B cell (primary cell): ENCODE data around the gene TIMM21. TPM values are rescaled to one million over a fixed set of nuclear protein-coding genes. Genes with fewer than 3 reads are reported as not detected.

Source experiments
- ATAC-seq: fragments of 200-7000 bp; cut with Tn5 transposase; one replicate; pipeline ENCODE4 v1.10.0; 2021; ENCODE audit warnings: low read depth, mild to moderate bottlenecking, moderate number of reproducible peaks, moderate library complexity
- CTCF ChIA-PET: fragments of 350-600 bp; sonication (Branson Sonifier 250); formaldehyde crosslinking; loops from one replicate; lab custom pipeline; 2021; ENCODE audit warnings: antibody characterized with exemption, inconsistent platforms; lab: Charles Lee
- POLR2A ChIA-PET: fragments of 350-600 bp; sonication (Branson Sonifier 250); formaldehyde crosslinking; loops from one replicate; lab custom pipeline; 2021; ENCODE audit warnings: antibody characterized with exemption; lab: Charles Lee
- DNase-seq: peaks from one replicate; pipeline ENCODE4 v3.0.0; 2013
- H2AFZ ChIP-seq: 2 replicates; pipeline ENCODE4 v1.6.1; 2012; ENCODE audit warnings: mild to moderate bottlenecking, low read depth, low read length; ENCODE audit not compliant: insufficient read depth, poor library complexity, severe bottlenecking
- H3K27ac ChIP-seq, 2 donors: 1 replicate in 1 of 2; 2 replicates in 1 of 2; pipeline ENCODE4 v1.5.1; 2012 to 2013; ENCODE audit warnings: low read length in 2 of 2, mild to moderate bottlenecking in 2 of 2, moderate library complexity in 1 of 2
- H3K27me3 ChIP-seq, 4 experiments: fragments of 200-600 bp in 1 of 4; sonication (generic) in 1 of 4; replicated peaks in 1 of 4; 1 replicate in 2 of 4; 2 replicates in 2 of 4; pipeline versions ENCODE4 v1.6.1 to v1.7.0; 2013 to 2016; ENCODE audit warnings: low read length in 3 of 4, mild to moderate bottlenecking in 2 of 4, mixed read lengths in 1 of 4, moderate library complexity in 1 of 4; ENCODE audit not compliant: insufficient read depth in 4 of 4, control insufficient read depth in 3 of 4; ENCODE audit errors: control extremely low read depth in 1 of 4
- H3K36me3 ChIP-seq, 2 experiments: replicated peaks in 1 of 2; 1 replicate in 1 of 2; 2 replicates in 1 of 2; pipeline versions ENCODE4 v1.6.1 to v1.7.1; 2013; ENCODE audit warnings: low read length in 1 of 2; ENCODE audit not compliant: insufficient read depth in 2 of 2, control insufficient read depth in 1 of 2; ENCODE audit errors: control extremely low read depth in 1 of 2, extremely low read depth in 1 of 2
- H3K4me1 ChIP-seq, 2 donors: fragments of 200-600 bp in 1 of 2; sonication (generic) in 1 of 2; 1 replicate in 1 of 2; 2 replicates in 1 of 2; pipeline versions ENCODE4 v1.5.1 to v1.6.1; 2013 to 2017; ENCODE audit warnings: low read length in 2 of 2; ENCODE audit not compliant: control insufficient read depth in 2 of 2, insufficient read depth in 2 of 2
- H3K4me2 ChIP-seq: replicated peaks from 2 replicates; pipeline ENCODE3; 2012; ENCODE audit warnings: mild to moderate bottlenecking, low read depth, low read length; ENCODE audit not compliant: poor library complexity, severe bottlenecking
- H3K4me3 ChIP-seq, 5 experiments: fragments of 200-600 bp in 1 of 5; sonication (generic) in 1 of 5; 1 replicate in 3 of 5; 2 replicates in 2 of 5; pipeline versions ENCODE4 v1.5.1 to v1.7.0; 2011 to 2016; ENCODE audit warnings: low read length in 4 of 5, mild to moderate bottlenecking in 4 of 5, low read depth in 2 of 5, control low read depth in 1 of 5, moderate library complexity in 1 of 5; ENCODE audit not compliant: insufficient read depth in 1 of 5; ENCODE audit errors: control extremely low read depth in 1 of 5, extremely low read depth in 1 of 5
- H3K79me2 ChIP-seq: fragments of 200-600 bp; sonication (generic); one replicate; pipeline ENCODE4 v1.6.0; 2016; ENCODE audit warnings: low read length; ENCODE audit not compliant: control insufficient read depth, insufficient read depth
- H3K9ac ChIP-seq: fragments of 200-600 bp; sonication (generic); 2 replicates; pipeline ENCODE4 v1.6.1; 2017; ENCODE audit warnings: mild to moderate bottlenecking, low read length, moderate library complexity
- H3K9me3 ChIP-seq, 3 donors: one replicate each; pipeline versions ENCODE4 v1.6.1 to v1.7.1; 2013; ENCODE audit warnings: low read length in 2 of 3; ENCODE audit not compliant: control insufficient read depth in 2 of 3, insufficient read depth in 1 of 3; ENCODE audit errors: control extremely low read depth in 1 of 3
- H4K20me1 ChIP-seq: 2 replicates; pipeline ENCODE4 v1.6.0; 2012; ENCODE audit warnings: mild to moderate bottlenecking, low read length; ENCODE audit not compliant: insufficient read depth, control insufficient read depth, poor library complexity, severe bottlenecking
- H3K27ac Mint-ChIP-seq: one replicate; pipeline ENCODE4 v1.8.0; 2021; ENCODE audit warnings: mixed read lengths
- H3K27me3 Mint-ChIP-seq: one replicate; pipeline ENCODE4 v1.8.0; 2021; ENCODE audit warnings: mixed read lengths
- H3K4me1 Mint-ChIP-seq: one replicate; pipeline ENCODE4 v1.8.0; 2021; ENCODE audit warnings: mixed read lengths
- H3K4me3 Mint-ChIP-seq: one replicate; pipeline ENCODE4 v1.8.0; 2021; ENCODE audit warnings: mixed read lengths
- H3K9me3 Mint-ChIP-seq: one replicate; pipeline ENCODE4 v1.8.0; 2022; ENCODE audit warnings: mixed read lengths; ENCODE audit not compliant: insufficient read depth
- EZH2 ChIP-seq: IDR thresholded peaks from 2 replicates; pipeline ENCODE4 v1.6.1; 2012; ENCODE audit warnings: borderline replicate concordance, low read depth, mild to moderate bottlenecking, moderate library complexity, low read length; ENCODE audit not compliant: insufficient read depth, poor library complexity, severe bottlenecking
- WGBS: methylation state at CpG from one replicate; pipeline ENCODE4 v1.1.5; 2013; ENCODE audit warnings: missing lambda C conversion rate; ENCODE audit not compliant: insufficient coverage; 5-methylcytosine and 5-hydroxymethylcytosine counted together
- intact Hi-C: fragments of 100-400 bp; cut with micrococcal nuclease; formaldehyde crosslinking; loops from one replicate; pipeline ENCODE4 v1.10.0; 2022
- polyA plus RNA-seq: library from polyadenylated mRNA; depleted of rRNA; stranded (reverse); fragments of >200 nt; gene quantifications from 2 replicates; pipeline ENCODE4 v1.2.3, GENCODE V29; 2012
- total RNA-seq, 2 donors: library from RNA; stranded (reverse); fragments of 120-200 nt in 1 of 2; gene quantifications; 1 replicate in 1 of 2; 2 replicates in 1 of 2; pipeline versions ENCODE4 v1.2.3 to v1.2.4, GENCODE V29; 2013 to 2022
- TF ChIP-seq, protein P1 (sequence below): fragments of 200-600 bp; IDR thresholded peaks from one replicate; pipeline ENCODE4 v1.8.0; 2022; ENCODE audit warnings: antibody characterized with exemption, mild to moderate bottlenecking

Gene TIMM21
- total and polyA plus RNA-seq, 2 donors (not counting 1 experiment from before 2014, with no cell fraction given), result 22.9 to 25.0 TPM

DNA sequence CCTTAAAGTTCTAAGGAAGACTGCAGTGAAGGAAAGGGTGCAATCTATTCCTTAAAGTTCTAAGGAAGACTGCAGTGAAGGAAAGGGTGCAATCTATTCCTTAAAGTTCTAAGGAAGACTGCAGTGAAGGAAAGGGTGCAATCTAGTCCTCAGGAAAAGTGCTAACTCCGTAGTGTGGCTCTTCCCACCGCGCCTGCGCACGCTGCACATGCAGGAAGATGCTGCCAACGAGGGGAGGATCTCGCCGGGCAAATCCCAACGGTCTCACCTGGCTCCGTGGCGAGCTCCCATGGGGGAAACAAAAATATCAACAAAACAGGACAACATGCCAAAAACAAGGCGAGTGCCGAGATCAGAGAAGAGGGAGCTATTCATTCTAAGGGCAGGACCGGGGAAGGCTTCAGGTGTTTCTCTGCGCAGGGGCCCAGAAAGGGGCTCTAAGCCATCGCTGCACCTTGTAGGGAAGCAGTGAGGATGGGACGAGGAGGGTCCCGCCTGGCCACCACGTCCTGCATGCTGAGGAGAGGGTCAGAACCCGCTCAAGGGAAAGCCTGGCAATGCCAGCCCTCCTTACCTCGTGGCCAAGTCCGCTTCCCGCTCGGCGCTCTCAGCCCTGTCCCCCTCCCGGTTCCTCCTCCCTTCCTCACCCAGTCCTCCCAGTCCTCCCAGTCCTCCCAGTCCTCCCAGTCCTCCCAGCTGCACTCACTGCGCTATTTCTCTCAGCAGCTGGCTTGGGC, 24.5 kb downstream of the TIMM21 start:
- Histone ChIP-seq H3K79me2 (no peaks in the 10 kb centered on the region), H3K27ac (no peak overlapping the region), H3K36me3 (no peaks in the 10 kb centered on the region), H3K4me2 (no peak overlapping the region), H3K9me3 (peaks cover 0 to 2% (median 0%) of the 10 kb centered on the region in 3 donors), H3K4me3 (peak overlapping the region in 1 of 5 experiments; percentile 35), H2AFZ (peak overlapping the region; percentile 42), H3K9ac (no peak overlapping the region), H3K27me3 (peaks cover 0 to 6% (median 0%) of the 10 kb centered on the region in 4 experiments), H4K20me1 (no peaks in the 10 kb centered on the region), H3K4me1 (no peaks in the 10 kb centered on the region)
- ChIA-PET CTCF (no interaction called here), POLR2A (no interaction called here)
- TF ChIP-seq, protein P1, sequence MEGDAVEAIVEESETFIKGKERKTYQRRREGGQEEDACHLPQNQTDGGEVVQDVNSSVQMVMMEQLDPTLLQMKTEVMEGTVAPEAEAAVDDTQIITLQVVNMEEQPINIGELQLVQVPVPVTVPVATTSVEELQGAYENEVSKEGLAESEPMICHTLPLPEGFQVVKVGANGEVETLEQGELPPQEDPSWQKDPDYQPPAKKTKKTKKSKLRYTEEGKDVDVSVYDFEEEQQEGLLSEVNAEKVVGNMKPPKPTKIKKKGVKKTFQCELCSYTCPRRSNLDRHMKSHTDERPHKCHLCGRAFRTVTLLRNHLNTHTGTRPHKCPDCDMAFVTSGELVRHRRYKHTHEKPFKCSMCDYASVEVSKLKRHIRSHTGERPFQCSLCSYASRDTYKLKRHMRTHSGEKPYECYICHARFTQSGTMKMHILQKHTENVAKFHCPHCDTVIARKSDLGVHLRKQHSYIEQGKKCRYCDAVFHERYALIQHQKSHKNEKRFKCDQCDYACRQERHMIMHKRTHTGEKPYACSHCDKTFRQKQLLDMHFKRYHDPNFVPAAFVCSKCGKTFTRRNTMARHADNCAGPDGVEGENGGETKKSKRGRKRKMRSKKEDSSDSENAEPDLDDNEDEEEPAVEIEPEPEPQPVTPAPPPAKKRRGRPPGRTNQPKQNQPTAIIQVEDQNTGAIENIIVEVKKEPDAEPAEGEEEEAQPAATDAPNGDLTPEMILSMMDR, result no peak
- 93% methylated on average over 25 of the region's 27 CpGs for WGBS
- Mint-ChIP-seq H3K4me1 (peaks cover 4% of the 10 kb centered on the region), H3K9me3 (no peaks in the 10 kb centered on the region), H3K4me3 (no peak overlapping the region), H3K27me3 (peaks cover 29% of the 10 kb centered on the region), H3K27ac (no peak overlapping the region)
- DNase-seq (no peak), ATAC-seq (no peak)
- intact Hi-C loops, result no loop called here

DNA sequence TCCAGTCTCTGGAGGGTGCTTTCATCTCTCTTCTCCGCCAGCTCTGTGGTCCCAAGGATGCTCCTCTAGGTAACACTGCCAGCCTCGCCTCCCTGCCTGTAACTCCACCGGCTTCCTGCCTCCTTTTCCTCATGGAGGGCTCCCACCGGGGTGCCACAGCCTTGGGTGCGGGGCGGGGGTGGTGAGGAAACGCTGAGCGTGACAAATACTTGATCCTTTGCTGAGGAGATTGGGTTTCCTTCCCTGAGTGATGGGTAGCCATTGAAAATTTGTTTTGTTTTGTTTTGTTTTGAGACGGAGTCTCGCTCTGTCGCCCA, 25.1 kb downstream of the TIMM21 start:
- ChIA-PET CTCF (no interaction called here), POLR2A (no interaction called here)
- H3K9ac ChIP-seq, result no peak overlapping the region
- H4K20me1 ChIP-seq, result no peaks in the 10 kb centered on the region
- intact Hi-C loops, result no loop called here
- TF ChIP-seq, protein P1, result no peak
- no peak for TF ChIP-seq EZH2
- no peak overlapping the region for H2AFZ ChIP-seq
- peaks cover 0 to 2% (median 0%) of the 10 kb centered on the region in 3 donors for H3K9me3 ChIP-seq
- H3K4me3 ChIP-seq, result no peak overlapping the region
- H3K9me3 Mint-ChIP-seq, result no peaks in the 10 kb centered on the region
- peaks cover 0 to 6% (median 0%) of the 10 kb centered on the region in 4 experiments for H3K27me3 ChIP-seq
- no peak overlapping the region for H3K27ac ChIP-seq
- H3K36me3 ChIP-seq, result no peaks in the 10 kb centered on the region
- no peak overlapping the region for H3K27ac Mint-ChIP-seq
- DNase-seq (no peak), ATAC-seq (no peak)
- peaks cover 32% of the 10 kb centered on the region for H3K27me3 Mint-ChIP-seq
- no peaks in the 10 kb centered on the region for H3K4me1 ChIP-seq
- no peaks in the 10 kb centered on the region for H3K79me2 ChIP-seq
- H3K4me2 ChIP-seq, result no peak overlapping the region
- WGBS, result 92% methylated on average over 7 of the region's 11 CpGs
- peaks cover 4% of the 10 kb centered on the region for H3K4me1 Mint-ChIP-seq
- H3K4me3 Mint-ChIP-seq, result no peak overlapping the region
